Left cardiac atrium (tissue), 4 donors: Measurements from ENCODE around the gene CGB5. TPM values are rescaled to one million over a fixed set of nuclear protein-coding genes. Genes with fewer than 3 reads are reported as not detected.

Experiments used
- ATAC-seq, 2 donors: fragments of 200-7000 bp; cut with Tn5 transposase; one replicate each; pipeline ENCODE4 v1.9.1; 2020; ENCODE audit warnings: mild to moderate bottlenecking in 2 of 2, moderate library complexity in 2 of 2
- DNase-seq: peaks from one replicate; pipeline ENCODE4 v3.0.0-alpha.2; 2020
- intact Hi-C, 2 donors: fragments of 100-400 bp; cut with DNase I; formaldehyde crosslinking; loops; one replicate each; pipeline versions ENCODE4 v1.14.1 to v1.15.1; 2022 to 2023
- microRNA-seq, 2 donors: library from miRNA; unstranded; fragments of <30 nt; microRNA quantifications; one replicate each; pipeline ENCODE4 v1.2.0, GENCODE V29; 2020
- total RNA-seq, 2 donors: library from RNA; stranded (reverse); fragmentation: NEBNext Ultra II Directional; extraction: Animal tissue kit (Norgen Biotek cat#: 25700); gene quantifications; one replicate each; pipeline ENCODE4 v1.2.1, GENCODE V29; 2021
- donor health status: DM: no; HTN: yes; CAD: no.
- donor health status: DM: no; HTN: yes; CAD: no; lungs with severe emphysema.
- donor health status: DM: yes; HTN: yes; CAD: no.
- donor health status: Dilated cardiomyopathy.

CGB5 gene
- total RNA-seq, 2 donors from 2014 or later: not detected

DNA sequence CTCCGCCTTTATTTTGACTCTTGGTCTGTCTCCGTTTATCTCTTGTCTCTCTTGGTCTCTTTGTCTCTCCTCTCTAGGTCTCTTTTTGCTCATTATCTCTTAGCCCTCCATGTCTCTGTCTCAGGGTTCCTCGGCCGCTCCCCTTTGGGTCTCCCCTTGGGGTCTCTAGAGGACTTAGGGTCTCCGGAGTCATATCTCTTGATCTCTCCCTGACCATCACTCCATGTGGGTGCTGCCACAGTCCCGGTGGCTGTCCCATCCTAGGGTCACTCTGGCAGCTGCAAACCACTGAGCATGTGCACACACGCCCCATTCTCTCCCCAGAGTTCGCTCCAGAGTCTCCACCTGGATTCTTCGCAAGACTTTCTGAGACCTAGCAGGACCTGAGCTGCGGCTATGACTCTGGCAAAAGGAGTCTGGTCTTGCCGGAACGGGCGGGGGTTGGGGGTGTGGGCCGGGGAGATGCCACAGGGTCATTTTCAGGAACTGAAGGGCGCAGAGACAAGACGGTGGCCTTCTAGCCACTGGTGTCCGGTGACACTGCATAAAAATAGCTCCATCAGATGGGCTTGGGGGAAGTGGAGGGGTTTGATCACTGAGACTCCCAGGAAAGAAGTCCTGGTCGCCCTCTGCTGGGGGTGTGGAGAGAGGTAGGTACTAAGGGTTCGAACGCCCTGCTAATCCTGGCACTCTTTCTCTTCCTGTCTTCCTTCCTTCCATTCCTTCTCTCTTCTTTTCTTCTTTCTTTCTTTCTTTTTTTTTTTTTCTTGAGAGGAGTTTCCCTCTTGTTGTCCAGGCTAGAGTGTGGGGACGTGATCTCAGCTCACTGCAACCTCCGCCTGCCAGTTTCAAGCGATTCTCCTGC lies 30.1 kb downstream of the CGB5 start:
- ATAC-seq (peak; percentile 33 to 54), DNase-seq (no peak)
- intact Hi-C loops: loop anchor here in 1 of 2 donors (5.0 to 10.0 kb wide), 2 partner anchors 79 to 134 kb away; partner anchors contain the start of genes GYS1 and RUVBL2

DNA sequence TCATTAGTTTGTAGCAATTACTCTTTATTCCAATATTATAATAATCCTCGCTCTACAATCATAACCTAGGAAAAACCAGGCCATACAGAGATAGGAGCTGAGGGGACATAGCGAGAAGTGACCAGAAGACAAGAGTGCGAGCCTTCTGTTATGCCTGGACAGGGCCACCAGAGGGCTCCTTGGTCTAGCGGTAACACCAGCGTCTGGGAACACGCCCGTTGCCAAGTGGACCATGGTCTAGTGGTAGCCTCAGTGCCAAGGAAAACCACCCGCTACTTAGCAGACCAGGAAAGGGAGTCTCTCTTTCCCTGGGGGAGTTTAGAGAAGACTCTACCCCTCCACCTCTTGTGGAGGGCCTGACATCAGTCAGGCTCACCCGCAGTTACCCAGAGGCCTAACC lies 31.2 kb downstream of the CGB5 start:
- intact Hi-C loops: loop anchor here in 1 of 2 donors (5.0 to 10.0 kb wide), 2 partner anchors 80 to 132 kb away; partner anchors contain the start of genes GYS1 and RUVBL2
- DNase-seq (peak; percentile 80), ATAC-seq (peak; percentile 34 to 50)

DNA sequence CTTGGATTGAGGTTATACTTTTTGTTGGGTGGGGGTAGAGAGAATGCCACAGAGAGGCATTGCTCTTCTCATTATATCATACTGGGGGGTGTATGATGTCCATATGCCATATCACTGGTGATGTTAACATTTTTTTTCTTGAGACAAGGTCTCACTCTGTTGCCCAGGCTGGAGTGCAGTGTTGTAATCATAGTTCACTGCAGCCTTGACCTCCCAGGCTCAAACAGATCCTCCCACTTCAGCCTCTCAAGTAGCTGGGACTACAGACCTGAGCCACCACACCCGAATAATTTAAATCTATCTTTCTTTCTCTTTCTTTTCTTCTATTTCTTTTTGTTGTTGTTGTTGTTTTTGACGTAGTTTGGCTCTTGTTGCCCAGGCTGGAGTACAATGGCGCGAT lies 36.7 kb downstream of the CGB5 start:
- no peak for ATAC-seq
- DNase-seq: no peak
- intact Hi-C loops: no loop called here

DNA sequence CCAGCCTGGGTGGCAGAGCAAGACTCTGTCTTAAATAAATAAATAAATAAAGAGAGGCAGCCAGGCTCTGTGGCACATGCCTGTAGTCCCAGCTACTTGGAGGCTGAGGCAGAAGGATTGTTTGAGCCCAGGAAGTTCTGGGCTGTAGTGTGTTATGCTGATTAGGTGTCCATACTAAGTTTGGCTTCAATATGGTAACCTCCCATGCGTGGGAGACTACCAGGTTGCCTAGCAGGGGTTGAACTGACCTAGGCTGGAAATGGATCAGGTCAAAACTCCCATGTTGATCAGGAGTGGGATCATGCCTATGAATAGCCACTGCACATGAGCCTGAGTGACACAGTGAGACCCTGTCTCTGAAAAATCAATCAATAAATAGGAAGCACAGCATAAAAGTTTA lies 37.6 kb downstream of the CGB5 start:
- intact Hi-C loops: no loop called here
- no peak for DNase-seq
- no peak for ATAC-seq

DNA sequence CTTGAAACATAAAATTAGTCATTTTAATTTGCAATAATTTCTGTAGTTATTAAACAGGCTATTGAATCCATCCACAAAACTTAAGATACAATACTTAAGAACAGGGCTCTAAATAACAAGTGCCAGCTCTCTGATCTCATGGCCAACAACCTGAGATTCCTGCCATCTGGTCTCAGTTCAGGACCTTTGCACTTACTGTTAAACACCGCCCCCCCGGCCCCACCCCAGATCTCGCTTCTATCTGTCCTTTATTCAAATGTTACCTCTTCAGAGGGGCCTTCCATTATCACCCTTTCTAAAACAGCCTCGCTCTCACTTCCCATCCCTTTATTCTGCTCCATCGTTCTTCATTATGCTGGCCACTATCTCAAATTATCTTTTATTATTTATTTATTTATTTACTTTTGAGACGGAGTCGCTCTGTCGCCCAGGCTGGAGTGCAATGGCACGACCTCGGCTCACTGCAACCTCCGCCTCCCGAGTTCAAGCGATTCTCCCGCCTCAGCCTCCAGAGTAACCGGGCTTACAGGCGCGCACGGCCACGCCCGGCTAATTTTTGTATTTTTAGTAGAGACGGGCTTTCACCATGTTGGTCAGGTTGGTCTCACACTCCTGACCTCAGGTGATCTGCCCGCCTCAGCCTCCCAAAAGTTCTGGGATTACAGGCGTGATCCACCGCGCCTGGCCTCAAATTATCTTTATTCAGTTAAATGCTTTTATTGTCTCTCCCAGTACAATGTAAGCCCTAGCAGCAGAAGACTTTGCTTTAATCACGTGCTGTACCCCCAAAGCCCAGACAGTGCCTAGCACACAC lies 40.8 kb downstream of the CGB5 start:
- no peak for ATAC-seq
- no peak for DNase-seq
- intact Hi-C loops: no loop called here

DNA sequence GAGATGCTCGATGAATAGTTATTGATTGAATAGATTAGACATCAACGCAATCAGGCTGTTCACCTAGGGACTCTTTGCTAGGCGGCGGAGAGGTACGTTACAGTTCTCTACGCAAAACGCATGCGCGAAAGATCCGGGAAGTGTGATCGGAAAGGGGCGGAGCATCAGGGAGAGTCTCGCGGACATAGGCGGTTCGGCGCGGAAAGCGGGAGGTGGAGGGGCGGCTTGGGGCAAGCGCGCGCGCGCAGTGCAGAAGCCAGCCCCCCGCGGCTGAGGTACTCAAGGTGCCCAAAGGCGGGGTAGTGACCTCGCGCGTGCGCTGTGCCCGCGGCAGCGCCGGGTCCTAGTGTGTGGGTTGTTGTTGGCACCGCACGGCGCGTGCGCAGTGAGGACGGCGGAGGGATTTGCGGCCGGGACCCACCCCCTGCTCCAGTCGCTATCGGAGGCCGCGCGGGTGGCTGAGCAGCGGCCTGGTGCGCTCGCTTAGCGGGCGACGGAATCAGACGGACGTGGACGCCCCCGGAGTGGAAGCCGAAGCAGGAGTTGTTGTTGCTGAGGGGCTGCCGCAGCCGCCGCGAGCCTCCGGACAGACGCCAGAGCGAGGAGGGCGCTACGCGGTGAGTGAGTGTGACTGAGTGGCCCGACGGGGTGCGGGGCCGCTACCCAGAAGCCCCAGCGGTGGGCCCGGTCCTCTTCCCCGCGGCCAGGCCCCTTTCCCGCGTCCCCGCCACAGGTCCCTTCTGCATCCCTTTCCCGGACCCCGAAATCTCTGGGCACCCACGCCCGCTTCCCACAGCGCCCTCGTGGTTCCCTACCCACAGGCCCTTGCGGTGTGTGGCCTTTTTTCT lies 41.6 kb downstream of the CGB5 start, which contains the start of gene SNRNP70:
SNRNP70 (plus strand) TSS at position 432 of the 848 bp plus-strand sequence. CDS start 964 bp downstream, outside the sequence.
- intact Hi-C loops: no loop called here
- peak; percentile 99 for DNase-seq
- ATAC-seq: peak; percentile 99

DNA sequence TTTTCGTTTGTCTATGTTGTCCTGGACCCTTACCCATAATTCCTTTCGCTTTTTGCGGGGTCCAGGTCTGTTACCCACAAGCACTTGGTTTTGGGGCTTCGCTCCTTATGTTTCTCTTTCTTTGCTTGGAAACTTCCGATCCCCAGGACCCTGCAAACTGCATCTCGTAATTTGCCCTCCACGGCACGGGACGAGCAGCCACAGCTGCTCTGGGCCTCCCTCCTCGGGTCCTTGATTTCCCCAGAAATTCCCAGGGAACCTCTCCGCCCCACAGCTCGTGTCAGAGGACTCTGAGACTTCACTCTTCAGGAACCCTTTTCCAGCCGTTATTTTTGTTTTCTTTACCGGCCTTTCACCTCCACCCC lies 42.2 kb downstream of the CGB5 start:
- no peak for DNase-seq
- intact Hi-C loops: no loop called here
- ATAC-seq: no peak

DNA sequence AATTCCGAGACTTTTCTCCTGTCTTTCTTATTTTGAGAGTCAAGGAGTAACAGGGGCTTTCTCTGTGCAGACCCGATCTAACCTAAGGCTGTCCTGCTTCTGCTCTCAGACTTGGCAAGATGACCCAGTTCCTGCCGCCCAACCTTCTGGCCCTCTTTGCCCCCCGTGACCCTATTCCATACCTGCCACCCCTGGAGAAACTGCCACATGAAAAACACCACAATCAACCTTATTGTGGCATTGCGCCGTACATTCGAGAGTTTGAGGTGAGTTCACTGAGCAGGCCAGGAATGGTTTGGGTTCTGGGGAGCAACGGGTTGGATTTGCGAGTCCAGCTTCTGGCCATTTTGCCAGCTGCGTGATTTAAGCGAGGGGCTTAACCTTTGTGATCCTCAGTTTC lies 42.6 kb downstream of the CGB5 start:
- intact Hi-C loops: no loop called here
- ATAC-seq (no peak), DNase-seq (no peak)

DNA sequence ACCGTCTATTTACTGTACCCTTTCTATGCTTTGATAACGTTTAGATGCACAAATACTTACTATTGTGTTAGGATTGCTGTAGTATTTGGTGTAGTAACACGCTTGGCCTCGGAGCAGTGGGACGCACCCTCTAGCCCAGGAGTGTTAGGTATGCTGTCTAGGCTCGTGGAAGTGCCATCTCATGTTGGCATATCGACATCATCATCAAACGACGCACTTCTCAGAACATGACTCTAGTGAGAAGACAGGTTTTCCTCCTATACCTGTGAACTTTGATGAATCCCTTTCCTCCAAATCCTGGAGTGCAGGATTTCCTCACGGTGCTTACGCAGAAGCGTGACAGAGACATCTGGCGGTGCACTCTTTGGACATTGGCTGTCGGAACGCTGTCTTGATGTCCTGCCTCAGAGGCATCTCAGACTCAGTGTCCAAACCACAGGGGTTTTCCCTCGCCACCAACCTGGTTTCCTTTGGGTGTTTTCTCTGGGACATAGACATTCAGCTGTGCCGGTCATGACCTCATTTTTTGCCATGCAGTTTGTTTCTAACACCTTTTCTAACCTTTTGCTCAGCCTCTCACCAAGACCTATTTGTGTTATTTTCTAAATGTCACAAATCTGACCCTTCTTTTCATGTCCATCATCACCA lies 47.9 kb downstream of the CGB5 start:
- ATAC-seq: no peak
- DNase-seq: no peak
- intact Hi-C loops: no loop called here

DNA sequence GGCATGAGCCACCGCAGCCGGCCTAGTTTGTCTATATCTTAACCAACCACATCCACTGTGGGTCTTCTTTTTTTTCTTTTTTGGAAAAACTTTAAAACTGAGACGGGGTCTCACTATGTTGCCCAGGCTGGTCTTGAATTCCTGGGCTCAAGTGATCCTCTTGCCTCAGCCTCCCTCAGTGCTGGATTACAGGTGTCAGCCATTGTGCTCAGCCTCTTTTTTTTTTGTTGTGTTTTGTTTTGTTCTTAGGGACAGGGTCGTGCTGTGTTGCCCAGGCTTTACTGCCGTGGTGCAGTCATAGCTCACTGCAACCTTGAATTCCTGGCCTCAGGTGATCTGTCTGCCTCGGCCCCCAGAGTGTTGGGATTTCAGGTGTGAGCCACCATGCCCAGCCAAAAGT lies 49.0 kb downstream of the CGB5 start:
- DNase-seq (no peak), ATAC-seq (no peak)
- intact Hi-C loops: no loop called here

Small RNA genes lying within 50 kb of the gene (microRNA-seq; reads per million reads assigned to microRNA genes)
- 0 reads per million in 2 donors for gene MIR6798

Other genes with a start within 250 kb of the CGB5 start
- 10 to 100 TPM; 29.8 to 37.7 TPM for gene BCAT2, start 232.8 kb upstream of the CGB5 start, total RNA-seq
- gene HSD17B14, start 207.4 kb upstream of the CGB5 start, total RNA-seq: 1 to 10 TPM; 2.8 to 5.4 TPM
- gene PLEKHA4, start 175.2 kb upstream of the CGB5 start, total RNA-seq: 10 to 100 TPM; 29.6 to 67.1 TPM
- 10 to 100 TPM; 67.2 to 78.6 TPM for gene PPP1R15A, start 171.4 kb upstream of the CGB5 start, total RNA-seq
- gene TULP2, start 145.1 kb upstream of the CGB5 start, total RNA-seq: under 1 TPM in 1 of 2 donors, not detected in 1; 0.50 TPM
- gene NUCB1, start 143.5 kb upstream of the CGB5 start, total RNA-seq: 100 to 1,000 TPM; 279 to 342 TPM
- not detected for gene DHDH, start 110.1 kb upstream of the CGB5 start, total RNA-seq
- gene BAX, start 89.0 kb upstream of the CGB5 start, total RNA-seq: 10 to 100 TPM; 28.8 to 36.1 TPM
- gene FTL, start 78.5 kb upstream of the CGB5 start, total RNA-seq: 1,000 to 10,000 TPM; 1,813 to 2,086 TPM
- 10 to 100 TPM; 66.4 to 95.7 TPM for gene GYS1, start 50.5 kb upstream of the CGB5 start, total RNA-seq
- 10 to 100 TPM; 39.3 to 50.0 TPM for gene RUVBL2, start 50.0 kb upstream of the CGB5 start, total RNA-seq
- gene LHB, start 26.8 kb upstream of the CGB5 start, total RNA-seq: under 1 TPM in 1 of 2 donors, not detected in 1; 0.55 TPM
- gene CGB3, start 19.5 kb upstream of the CGB5 start, total RNA-seq: not detected
- gene CGB2, start 12.0 kb upstream of the CGB5 start, total RNA-seq: not detected
- gene CGB1, start 7.0 kb upstream of the CGB5 start, total RNA-seq: not detected
- gene CGB8, start 5.3 kb downstream of the CGB5 start, total RNA-seq: not detected
- under 1 TPM in 1 of 2 donors, not detected in 1; 0.29 TPM for gene CGB7, start 13.9 kb downstream of the CGB5 start, total RNA-seq
- gene NTF4, start 21.0 kb downstream of the CGB5 start, total RNA-seq: 1 to 10 TPM in 1 of 2 donors, under 1 TPM in 1; 0.81 to 1.2 TPM
- 1 to 10 TPM; 2.4 to 3.0 TPM for gene KCNA7, start 28.9 kb downstream of the CGB5 start, total RNA-seq
- 100 to 1,000 TPM in 1 of 2 donors, 10 to 100 TPM in 1; 98.3 to 134 TPM for gene SNRNP70, start 41.6 kb downstream of the CGB5 start, total RNA-seq
- 10 to 100 TPM; 11.4 to 14.9 TPM for gene LIN7B, start 70.5 kb downstream of the CGB5 start, total RNA-seq
- gene C19orf73, start 75.3 kb downstream of the CGB5 start, total RNA-seq: 1 to 10 TPM in 1 of 2 donors, under 1 TPM in 1; 0.47 to 1.6 TPM
- gene PPFIA3, start 75.7 kb downstream of the CGB5 start, total RNA-seq: 10 to 100 TPM in 1 of 2 donors, 1 to 10 TPM in 1; 6.7 to 11.5 TPM
- gene HRC, start 111.5 kb downstream of the CGB5 start, total RNA-seq: 100 to 1,000 TPM; 480 to 499 TPM
- gene TRPM4, start 113.9 kb downstream of the CGB5 start, total RNA-seq: 10 to 100 TPM; 24.4 to 30.6 TPM